Liver (tissue), 9 donors: ENCODE measurements around the gene NKX1-1. TPM values are rescaled to one million over a fixed set of nuclear protein-coding genes. Genes with fewer than 3 reads are reported as not detected.

Source experiments
- DNase-seq: peaks from one replicate; pipeline ENCODE4 v3.0.0-alpha.2; 2017; ENCODE audit warnings: low spot score
- H3K27ac ChIP-seq, 2 donors: one replicate each; pipeline ENCODE4 v1.7.0; 2013; ENCODE audit warnings: inconsistent platforms in 2 of 2, low read length in 2 of 2, control low read depth in 1 of 2, low read depth in 1 of 2, mild to moderate bottlenecking in 1 of 2
- H3K27me3 ChIP-seq, 4 donors: one replicate each; pipeline versions ENCODE4 v1.6.1 to v1.7.0; 2013; ENCODE audit warnings: low read length in 3 of 4, inconsistent platforms in 1 of 4, mild to moderate bottlenecking in 1 of 4, moderate library complexity in 1 of 4; ENCODE audit not compliant: control insufficient read depth in 4 of 4, insufficient read depth in 4 of 4
- H3K36me3 ChIP-seq, 4 donors: one replicate each; pipeline versions ENCODE4 v1.6.1 to v1.7.0; 2013; ENCODE audit warnings: low read length in 3 of 4, mild to moderate bottlenecking in 3 of 4, low read depth in 1 of 4, moderate library complexity in 1 of 4; ENCODE audit not compliant: control insufficient read depth in 4 of 4, insufficient read depth in 3 of 4
- H3K4me1 ChIP-seq, 4 donors: one replicate each; pipeline versions ENCODE4 v1.6.1 to v1.7.0; 2013; ENCODE audit warnings: low read length in 3 of 4, mild to moderate bottlenecking in 3 of 4, moderate library complexity in 1 of 4; ENCODE audit not compliant: control insufficient read depth in 4 of 4, insufficient read depth in 4 of 4
- H3K4me3 ChIP-seq, 3 donors: one replicate each; pipeline versions ENCODE4 v1.6.1 to v1.7.0; 2013; ENCODE audit warnings: low read length in 3 of 3, control low read depth in 1 of 3, low read depth in 1 of 3, mild to moderate bottlenecking in 1 of 3
- H3K9ac ChIP-seq, 2 donors: one replicate each; pipeline ENCODE4 v1.7.0; 2013; ENCODE audit warnings: low read length in 2 of 2, mild to moderate bottlenecking in 2 of 2, moderate library complexity in 2 of 2, control low read depth in 1 of 2, low read depth in 1 of 2
- H3K9me3 ChIP-seq, 4 donors: one replicate each; pipeline versions ENCODE4 v1.6.1 to v1.7.0; 2013; ENCODE audit warnings: low read length in 3 of 4; ENCODE audit not compliant: control insufficient read depth in 4 of 4
- EGR1 ChIP-seq, 2 donors: IDR thresholded peaks; 2 replicates each; pipeline ENCODE4 v1.6.1; 2016 to 2018; ENCODE audit warnings: antibody characterized with exemption in 2 of 2, low read depth in 2 of 2
- FOXA2 ChIP-seq: IDR thresholded peaks from 2 replicates; pipeline ENCODE4 v1.6.1; 2016; ENCODE audit warnings: antibody characterized with exemption
- GABPA ChIP-seq, 2 donors: IDR thresholded peaks in 1 of 2; conservative IDR thresholded peaks in 1 of 2; 2 replicates each; pipeline ENCODE4 v1.6.1; 2016; ENCODE audit warnings: antibody characterized with exemption in 2 of 2, mild to moderate bottlenecking in 1 of 2, moderate library complexity in 1 of 2
- HNF4G ChIP-seq: IDR thresholded peaks from 2 replicates; pipeline ENCODE4 v1.6.1; 2016; ENCODE audit warnings: antibody characterized with exemption
- JUND ChIP-seq, 2 donors: IDR thresholded peaks; 2 replicates each; pipeline ENCODE4 v1.6.1; 2016; ENCODE audit warnings: antibody characterized with exemption in 2 of 2
- NR2F2 ChIP-seq: IDR thresholded peaks from 2 replicates; pipeline ENCODE4 v1.6.1; 2016; ENCODE audit warnings: antibody characterized with exemption
- RAD21 ChIP-seq, 2 donors: IDR thresholded peaks; 2 replicates each; pipeline ENCODE4 v1.6.1; 2016; ENCODE audit warnings: antibody characterized with exemption in 2 of 2, mild to moderate bottlenecking in 2 of 2
- TAF1 ChIP-seq: conservative IDR thresholded peaks from 2 replicates; pipeline ENCODE4 v1.6.1; 2016; ENCODE audit warnings: antibody characterized with exemption, mild to moderate bottlenecking
- YY1 ChIP-seq: IDR thresholded peaks from 2 replicates; pipeline ENCODE4 v1.6.1; 2016; ENCODE audit warnings: antibody characterized with exemption, mild to moderate bottlenecking
- WGBS: extraction: QIAGEN DNeasy Blood & Tissue Kit; methylation state at CpG from one replicate; pipeline ENCODE4 v1.1.7; 2013; 5-methylcytosine and 5-hydroxymethylcytosine counted together
- polyA plus RNA-seq, 2 donors: library from polyadenylated mRNA; stranded (reverse) in 1 of 2; unstranded in 1 of 2; fragments of 200-250 nt in 1 of 2; fragments of >200 nt in 1 of 2; fragmentation: Nextera tagmentation in 1 of 2; extraction: Ambion mirVana in 1 of 2; gene quantifications; one replicate each; pipeline versions ENCODE4 v1.2.1 to v1.2.3, GENCODE V29; 2013 to 2015
- total RNA-seq, 2 donors: library from RNA; depleted of rRNA; stranded (reverse); fragments of >200 nt; gene quantifications; one replicate each; pipeline ENCODE4 v1.2.3, GENCODE V29; 2014
- TF ChIP-seq, protein P1 (sequence below): IDR thresholded peaks from 2 replicates; pipeline ENCODE4 v1.6.1; 2016; ENCODE audit warnings: antibody characterized with exemption
- TF ChIP-seq, protein P2 (sequence below): IDR thresholded peaks from 2 replicates; pipeline ENCODE4 v1.6.1; 2016; ENCODE audit warnings: antibody characterized with exemption
- TF ChIP-seq, protein P3 (sequence below): fragments of 150-350 bp; IDR thresholded peaks from 2 replicates; pipeline ENCODE4 v1.5.1; 2017; ENCODE audit warnings: improper control_type of control experiment, low read depth, low read length; ENCODE audit not compliant: missing input control
- TF ChIP-seq, protein P4 (sequence below): IDR thresholded peaks from 2 replicates; pipeline ENCODE4 v1.6.1; 2016; ENCODE audit warnings: antibody characterized with exemption
- donor health status: healthy.
- donor health status: healthy.
- donor health status: healthy.
- donor health status: healthy.
- donor health status: healthy.

Gene NKX1-1
- total and polyA plus RNA-seq, 4 donors, result not detected

DNA sequence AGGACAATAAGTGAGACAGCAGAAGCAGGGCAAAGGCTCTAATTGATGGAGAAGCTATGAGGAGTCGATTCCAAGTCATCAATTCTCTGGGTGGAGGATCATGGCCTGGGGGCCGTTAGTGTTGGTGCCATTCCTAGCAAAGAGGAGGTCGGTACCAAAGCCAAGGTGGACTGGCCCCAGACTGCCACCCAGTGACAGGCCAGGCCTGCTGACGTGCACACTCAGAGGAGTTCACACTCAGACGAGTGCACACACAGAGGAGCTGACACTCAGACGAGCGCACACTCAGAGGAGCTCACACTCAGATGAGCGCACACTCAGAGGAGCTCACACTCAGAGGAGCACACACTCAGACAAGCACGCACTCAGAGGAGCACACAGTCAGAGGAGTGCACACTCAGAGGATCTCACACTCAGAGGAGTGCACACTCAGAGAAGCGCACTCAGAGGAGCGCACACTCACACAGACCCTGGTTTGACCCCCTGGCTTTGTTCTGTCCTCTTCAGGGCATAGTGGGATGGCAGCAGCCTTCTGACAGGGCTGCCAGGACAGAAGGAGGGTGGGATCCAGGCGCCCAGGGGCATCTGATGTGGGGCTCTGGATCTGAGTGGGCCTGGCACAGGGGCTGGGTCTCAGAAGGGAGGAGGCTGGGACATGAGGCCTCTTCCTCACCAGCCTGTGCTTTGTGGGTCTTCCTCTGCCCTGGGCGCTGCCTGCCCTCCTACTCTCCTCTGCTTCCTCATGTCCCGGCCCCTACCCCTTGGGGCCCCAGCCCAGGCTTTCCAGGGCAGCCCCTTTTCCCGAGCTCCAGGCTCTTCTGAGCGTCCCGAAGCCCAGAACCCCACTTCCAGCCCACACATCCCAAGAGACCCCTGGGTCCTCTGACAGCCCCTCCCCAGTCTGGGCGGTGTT lies 41.7 kb upstream of the NKX1-1 start:
- H3K9ac ChIP-seq, result no peak overlapping the region
- H3K9me3 ChIP-seq, result no peaks in the 10 kb centered on the region
- H3K4me1 ChIP-seq, result no peaks in the 10 kb centered on the region
- H3K27ac ChIP-seq, result no peak overlapping the region
- no peak for TF ChIP-seq HNF4G
- TF ChIP-seq RAD21 (IDR thresholded peaks at IDR 0.05), result no peak
- TF ChIP-seq GABPA (IDR thresholded peaks at IDR 0.05 in 1 of 2, conservative IDR thresholded peaks at IDR 0.05 in 1 of 2), result no peak
- TF ChIP-seq YY1, result no peak
- TF ChIP-seq, protein P1, sequence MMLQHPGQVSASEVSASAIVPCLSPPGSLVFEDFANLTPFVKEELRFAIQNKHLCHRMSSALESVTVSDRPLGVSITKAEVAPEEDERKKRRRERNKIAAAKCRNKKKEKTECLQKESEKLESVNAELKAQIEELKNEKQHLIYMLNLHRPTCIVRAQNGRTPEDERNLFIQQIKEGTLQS, result no peak
- TF ChIP-seq, protein P2, sequence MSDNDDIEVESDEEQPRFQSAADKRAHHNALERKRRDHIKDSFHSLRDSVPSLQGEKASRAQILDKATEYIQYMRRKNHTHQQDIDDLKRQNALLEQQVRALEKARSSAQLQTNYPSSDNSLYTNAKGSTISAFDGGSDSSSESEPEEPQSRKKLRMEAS, result no peak
- TF ChIP-seq, protein P3, sequence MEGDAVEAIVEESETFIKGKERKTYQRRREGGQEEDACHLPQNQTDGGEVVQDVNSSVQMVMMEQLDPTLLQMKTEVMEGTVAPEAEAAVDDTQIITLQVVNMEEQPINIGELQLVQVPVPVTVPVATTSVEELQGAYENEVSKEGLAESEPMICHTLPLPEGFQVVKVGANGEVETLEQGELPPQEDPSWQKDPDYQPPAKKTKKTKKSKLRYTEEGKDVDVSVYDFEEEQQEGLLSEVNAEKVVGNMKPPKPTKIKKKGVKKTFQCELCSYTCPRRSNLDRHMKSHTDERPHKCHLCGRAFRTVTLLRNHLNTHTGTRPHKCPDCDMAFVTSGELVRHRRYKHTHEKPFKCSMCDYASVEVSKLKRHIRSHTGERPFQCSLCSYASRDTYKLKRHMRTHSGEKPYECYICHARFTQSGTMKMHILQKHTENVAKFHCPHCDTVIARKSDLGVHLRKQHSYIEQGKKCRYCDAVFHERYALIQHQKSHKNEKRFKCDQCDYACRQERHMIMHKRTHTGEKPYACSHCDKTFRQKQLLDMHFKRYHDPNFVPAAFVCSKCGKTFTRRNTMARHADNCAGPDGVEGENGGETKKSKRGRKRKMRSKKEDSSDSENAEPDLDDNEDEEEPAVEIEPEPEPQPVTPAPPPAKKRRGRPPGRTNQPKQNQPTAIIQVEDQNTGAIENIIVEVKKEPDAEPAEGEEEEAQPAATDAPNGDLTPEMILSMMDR, result no peak
- H3K27me3 ChIP-seq, result no peaks in the 10 kb centered on the region
- no peak for DNase-seq
- no peak overlapping the region for H3K4me3 ChIP-seq
- 77% methylated on average over 18 of the region's 18 CpGs for WGBS
- H3K36me3 ChIP-seq, result no peaks in the 10 kb centered on the region

DNA sequence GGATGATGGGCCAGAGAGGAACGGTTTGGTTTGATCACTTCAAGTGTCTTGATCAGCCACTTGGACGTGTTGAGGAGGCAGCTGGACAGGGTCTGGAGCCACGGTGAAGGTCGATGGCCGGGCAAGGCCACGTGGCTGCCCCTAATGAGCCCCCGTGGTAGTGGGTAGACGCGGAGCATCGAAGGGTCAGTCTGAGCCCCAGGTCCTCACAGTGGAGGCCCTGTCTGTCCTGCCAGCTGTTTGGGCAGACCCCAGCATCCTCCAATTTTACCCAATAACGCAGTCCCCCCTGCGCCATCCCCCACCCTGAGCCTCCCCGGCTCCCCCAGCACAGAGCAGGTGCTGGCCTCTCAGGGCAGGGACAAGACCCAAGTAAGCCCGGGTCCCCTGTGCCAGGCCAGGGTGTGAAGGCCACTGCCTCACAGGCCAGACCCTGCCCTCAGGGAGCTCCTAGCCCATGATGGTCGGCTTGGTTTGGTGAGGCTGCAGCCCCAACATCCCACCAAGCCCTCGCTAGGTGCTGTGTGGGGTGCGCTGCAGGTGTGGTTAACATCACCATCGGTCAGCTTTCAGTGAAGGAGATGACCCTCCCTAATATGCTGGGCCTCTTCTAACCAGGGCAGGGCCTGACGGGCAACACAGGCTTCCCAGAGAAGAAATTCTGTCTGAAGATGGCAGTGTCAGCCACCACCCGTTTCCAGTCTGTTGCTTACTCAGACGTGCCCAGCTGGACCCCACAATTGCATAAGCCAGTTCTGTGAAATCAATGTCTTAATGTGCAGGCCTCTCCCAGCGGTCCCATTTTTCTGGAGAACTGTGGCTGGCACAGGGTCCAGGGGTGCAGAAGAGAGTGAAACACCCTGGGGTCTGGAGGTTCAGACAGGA lies 40.5 kb upstream of the NKX1-1 start:
- H3K9me3 ChIP-seq, result no peaks in the 10 kb centered on the region
- 82% methylated on average over 22 of the region's 22 CpGs for WGBS
- H3K9ac ChIP-seq, result no peak overlapping the region
- DNase-seq, result no peak
- no peaks in the 10 kb centered on the region for H3K27me3 ChIP-seq
- no peak overlapping the region for H3K27ac ChIP-seq
- H3K36me3 ChIP-seq, result no peaks in the 10 kb centered on the region
- no peaks in the 10 kb centered on the region for H3K4me1 ChIP-seq
- TF ChIP-seq, protein P3, result no peak
- H3K4me3 ChIP-seq, result no peak overlapping the region

DNA sequence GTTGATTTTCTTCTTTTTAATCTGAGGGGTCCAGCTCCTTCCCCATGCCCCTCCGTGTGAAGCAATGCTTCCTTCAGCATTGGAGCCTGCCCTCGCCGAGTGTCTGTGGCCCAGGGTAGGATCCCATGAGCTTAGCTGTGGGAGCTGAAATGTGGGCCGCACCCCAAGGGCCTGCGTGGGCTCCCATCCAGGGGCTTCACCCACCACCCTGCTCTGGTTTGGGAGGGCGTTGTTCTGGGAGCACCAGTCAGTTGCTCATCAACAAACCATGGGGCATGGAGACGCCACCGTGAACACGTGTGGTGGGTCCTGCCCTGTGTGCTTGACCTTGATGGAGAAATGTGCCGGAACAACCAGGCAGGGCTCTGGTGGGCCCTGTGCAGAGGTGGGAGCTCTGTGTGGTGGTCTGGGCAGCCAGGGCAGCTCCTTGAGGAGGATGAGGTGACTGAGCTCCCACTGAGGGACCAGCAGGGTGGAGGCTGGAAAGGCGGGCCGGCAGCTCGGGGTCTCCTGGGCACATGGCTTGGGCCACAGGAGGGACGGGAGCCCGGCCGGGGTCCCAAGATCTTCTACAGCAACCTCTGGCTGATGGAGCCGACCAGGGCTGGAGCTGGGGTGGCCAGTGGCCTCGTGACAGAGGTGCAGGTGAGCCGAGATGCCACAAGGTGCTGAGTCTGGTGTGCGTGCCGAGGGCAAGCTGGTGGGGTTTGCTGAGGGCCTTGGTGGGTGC lies 39.6 kb upstream of the NKX1-1 start:
- DNase-seq, result no peak
- no peak for TF ChIP-seq JUND (IDR thresholded peaks at IDR 0.05)
- TF ChIP-seq, protein P4, sequence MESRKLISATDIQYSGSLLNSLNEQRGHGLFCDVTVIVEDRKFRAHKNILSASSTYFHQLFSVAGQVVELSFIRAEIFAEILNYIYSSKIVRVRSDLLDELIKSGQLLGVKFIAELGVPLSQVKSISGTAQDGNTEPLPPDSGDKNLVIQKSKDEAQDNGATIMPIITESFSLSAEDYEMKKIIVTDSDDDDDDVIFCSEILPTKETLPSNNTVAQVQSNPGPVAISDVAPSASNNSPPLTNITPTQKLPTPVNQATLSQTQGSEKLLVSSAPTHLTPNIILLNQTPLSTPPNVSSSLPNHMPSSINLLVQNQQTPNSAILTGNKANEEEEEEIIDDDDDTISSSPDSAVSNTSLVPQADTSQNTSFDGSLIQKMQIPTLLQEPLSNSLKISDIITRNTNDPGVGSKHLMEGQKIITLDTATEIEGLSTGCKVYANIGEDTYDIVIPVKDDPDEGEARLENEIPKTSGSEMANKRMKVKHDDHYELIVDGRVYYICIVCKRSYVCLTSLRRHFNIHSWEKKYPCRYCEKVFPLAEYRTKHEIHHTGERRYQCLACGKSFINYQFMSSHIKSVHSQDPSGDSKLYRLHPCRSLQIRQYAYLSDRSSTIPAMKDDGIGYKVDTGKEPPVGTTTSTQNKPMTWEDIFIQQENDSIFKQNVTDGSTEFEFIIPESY, result no peak
- no peak for TF ChIP-seq TAF1
- no peak for TF ChIP-seq NR2F2
- TF ChIP-seq FOXA2, result no peak
- no peak for TF ChIP-seq HNF4G
- TF ChIP-seq, protein P3, result no peak
- no peak for TF ChIP-seq YY1
- TF ChIP-seq, protein P1, result no peak
- no peak for TF ChIP-seq GABPA (IDR thresholded peaks at IDR 0.05 in 1 of 2, conservative IDR thresholded peaks at IDR 0.05 in 1 of 2)
- TF ChIP-seq EGR1 (IDR thresholded peaks at IDR 0.05; ENCODE audit: low read depth in 2 of 2), result no peak

More for the DNA sequence above, 39.6 kb upstream of the NKX1-1 start:
- H3K9me3 ChIP-seq, result no peaks in the 10 kb centered on the region
- H3K27ac ChIP-seq, result no peak overlapping the region
- H3K4me3 ChIP-seq, result no peak overlapping the region
- H3K27me3 ChIP-seq, result no peaks in the 10 kb centered on the region
- no peaks in the 10 kb centered on the region for H3K36me3 ChIP-seq
- H3K4me1 ChIP-seq, result no peaks in the 10 kb centered on the region
- WGBS, result 91% methylated on average over 21 of the region's 21 CpGs
- H3K9ac ChIP-seq, result no peak overlapping the region
